GM18520 (cell line): ENCODE results near the gene SLC6A18.

Experiments used
- ATAC-seq: cut with Tn5 transposase; IDR thresholded peaks from one replicate; pipeline ENCODE4 v1.9.1; 2021; ENCODE audit not compliant: unreplicated experiment

Gene SLC6A18

DNA sequence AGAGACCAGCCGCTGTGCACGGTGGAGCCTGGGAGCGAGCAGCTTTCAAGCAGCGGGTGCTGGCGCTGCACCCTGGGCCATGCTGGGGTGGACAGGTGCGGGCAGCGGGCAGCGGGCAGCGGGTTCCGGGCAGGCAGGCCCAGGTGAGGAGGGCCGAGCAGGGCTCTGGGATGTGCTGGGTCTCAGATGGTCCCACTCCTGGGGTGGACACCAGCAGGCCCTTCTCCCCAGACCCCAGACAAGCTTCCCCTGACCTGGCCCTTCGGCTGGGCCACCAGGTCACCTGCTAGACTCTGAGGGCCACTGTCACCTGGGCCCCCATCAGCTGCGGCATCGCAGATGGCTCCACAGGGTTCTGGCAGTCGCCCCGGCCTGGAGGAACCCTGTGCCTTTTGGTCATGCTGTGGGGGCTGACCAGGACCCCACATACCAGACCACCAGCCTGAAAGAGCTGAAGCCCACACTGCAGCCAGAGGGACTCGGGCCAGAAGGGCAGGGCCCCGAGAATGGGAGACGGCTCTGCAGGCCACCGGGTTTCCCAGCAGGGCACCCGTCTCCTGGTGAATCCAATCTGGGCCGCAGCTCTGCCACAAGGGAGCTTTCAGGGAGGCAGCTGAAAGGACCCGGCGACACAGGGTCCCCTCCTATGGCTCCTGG is 21.7 kb upstream of the SLC6A18 start:
- ATAC-seq: no peak

DNA sequence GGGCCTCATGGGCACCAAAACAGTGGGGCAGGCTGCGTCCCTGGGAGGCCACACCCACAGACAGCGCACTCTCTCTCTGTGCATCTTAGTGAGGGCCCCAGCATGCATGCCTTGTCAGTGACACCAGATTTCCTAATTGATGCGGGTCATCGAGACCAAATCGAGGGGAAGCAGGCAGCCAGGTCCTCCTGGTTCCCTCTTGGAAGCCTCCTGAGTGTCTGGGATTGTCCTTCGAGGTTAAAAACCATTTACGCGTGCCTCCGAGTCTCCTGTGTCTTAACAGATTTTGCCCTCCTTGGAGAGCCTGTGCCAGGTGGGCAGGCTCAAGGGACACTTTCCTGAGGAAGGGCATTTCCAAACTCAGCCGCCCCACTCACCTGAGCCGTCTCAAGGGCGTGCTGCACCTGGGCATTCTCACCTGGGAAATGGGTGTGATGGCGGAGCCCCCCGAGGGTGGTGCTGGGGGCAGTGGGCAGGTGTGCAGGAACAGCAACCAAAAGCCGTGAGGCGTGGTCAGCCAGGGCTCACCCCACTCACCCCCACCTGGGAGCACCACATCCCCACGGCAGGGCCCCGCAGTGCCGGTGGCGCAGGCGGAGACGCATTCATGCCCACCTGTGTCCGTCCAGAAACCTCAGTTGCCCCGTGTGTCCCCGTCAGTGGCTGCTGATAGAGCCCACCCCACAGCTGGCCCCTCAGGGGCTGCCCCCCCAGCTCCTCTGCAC is 21.1 kb upstream of the SLC6A18 start:
- ATAC-seq: no peak

DNA sequence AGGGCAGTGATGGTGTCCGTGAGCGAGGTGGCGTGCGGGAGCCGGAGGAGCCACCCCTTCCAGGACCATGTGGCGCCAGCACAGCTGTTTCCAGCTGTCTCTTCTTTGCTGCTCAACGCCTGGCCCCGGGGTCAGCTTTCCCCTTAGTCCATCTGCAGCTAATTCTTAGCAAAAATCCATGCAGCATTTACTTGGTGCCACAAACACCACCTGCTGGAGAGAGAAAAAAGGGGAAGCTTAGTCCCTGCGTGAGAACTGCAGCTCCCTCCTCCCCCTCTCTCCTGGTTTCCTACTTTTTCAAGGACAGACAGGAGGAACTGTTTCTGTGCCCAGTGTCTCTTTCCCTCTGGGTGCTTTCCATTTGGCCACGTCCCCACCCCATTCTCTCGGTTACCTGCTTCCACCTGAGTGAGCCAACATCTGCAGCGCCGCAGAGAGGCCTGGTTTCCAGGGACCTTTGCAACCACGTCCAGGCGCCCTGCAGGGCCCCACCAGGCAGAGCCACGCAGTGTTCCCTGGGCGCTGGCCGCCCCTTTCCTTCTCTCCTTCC is 20.4 kb upstream of the SLC6A18 start:
- ATAC-seq: no peak

DNA sequence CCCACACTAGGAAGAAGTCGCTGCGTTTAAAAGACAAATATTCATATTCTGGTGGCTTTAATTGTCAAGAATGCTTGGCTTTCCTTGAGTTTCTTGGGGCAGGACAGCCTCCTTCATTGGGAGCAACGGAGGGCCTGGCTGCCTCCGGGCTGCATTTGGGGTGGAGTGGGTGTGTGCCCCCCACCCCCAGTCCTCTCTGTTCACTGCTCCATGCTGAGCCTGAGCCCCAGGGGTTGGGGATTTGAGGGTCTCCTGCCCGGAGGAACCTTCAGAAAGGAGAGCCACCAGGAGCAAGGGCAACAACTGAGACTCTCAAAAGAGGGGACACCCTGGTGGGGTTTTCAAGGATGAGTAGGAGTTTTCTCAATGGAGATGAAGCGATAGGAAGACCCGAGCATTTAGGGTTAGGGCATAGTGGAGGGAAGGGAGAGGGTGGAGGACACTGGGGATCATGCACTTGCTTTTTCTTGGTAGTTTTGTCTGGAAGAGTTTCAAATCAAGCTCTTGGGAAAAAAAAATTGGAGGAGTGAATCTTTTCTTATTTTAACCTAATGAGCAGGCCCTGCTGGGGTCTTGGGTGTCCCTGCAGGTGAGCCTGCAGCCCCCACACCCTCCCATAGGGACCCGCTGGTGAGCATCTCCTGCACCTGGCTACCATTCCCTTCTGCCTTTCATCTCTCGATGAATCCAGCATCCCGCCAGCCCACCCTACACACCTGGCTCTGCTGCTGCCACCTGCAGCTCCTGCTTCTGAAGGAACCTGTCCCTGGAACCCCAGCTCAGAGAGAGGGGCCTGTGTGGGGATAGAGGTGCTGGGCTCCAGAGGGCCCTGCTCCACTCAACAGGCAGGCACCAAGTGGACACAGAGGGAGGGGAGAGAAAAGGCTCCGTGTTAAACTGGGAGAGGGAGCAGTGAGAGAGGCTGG is 19.7 kb upstream of the SLC6A18 start:
- no peak for ATAC-seq

DNA sequence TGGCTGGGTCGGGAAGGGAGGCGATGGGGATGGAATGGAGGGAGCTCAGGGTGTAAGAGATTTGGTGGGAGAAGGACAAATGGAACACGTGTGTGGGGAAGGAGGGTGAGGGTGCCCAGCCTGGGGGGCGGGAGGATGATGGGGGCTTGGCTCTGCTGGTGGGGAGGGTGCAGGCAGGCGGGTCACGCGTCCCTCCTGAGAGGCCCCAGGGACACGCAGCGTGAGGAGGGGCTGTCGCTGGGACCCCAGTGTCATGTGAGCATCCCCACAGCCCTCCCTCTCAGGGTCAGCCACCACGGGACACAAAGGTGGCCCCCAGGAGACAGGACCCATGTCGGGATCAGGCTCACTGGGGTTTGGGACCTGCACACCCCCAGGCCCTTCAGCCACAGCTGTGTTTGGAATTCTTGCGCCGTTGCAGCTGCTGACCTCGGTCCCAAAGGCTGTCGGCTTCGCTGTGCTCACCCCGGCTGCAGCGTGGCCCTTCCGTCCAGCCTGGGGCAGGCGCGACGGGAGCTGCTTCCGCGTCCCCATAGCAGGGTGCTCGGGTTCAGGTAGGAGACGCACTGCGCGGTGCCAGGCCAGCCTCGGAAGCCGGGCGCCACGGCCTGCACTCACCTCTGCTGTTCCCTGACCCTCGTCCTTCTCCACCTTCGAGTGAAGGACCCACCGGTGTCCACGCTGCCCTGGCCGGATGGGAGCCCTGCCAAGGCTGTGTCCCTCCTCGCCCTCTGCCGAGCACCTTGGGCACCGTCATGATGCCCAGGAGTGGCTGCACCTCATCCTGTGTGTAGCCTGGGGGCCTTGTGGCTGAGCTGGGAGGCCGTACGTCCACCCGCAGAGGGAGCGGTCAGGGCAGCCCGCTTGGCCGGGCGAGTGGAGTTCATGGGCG is 18.4 kb upstream of the SLC6A18 start:
- no peak for ATAC-seq

DNA sequence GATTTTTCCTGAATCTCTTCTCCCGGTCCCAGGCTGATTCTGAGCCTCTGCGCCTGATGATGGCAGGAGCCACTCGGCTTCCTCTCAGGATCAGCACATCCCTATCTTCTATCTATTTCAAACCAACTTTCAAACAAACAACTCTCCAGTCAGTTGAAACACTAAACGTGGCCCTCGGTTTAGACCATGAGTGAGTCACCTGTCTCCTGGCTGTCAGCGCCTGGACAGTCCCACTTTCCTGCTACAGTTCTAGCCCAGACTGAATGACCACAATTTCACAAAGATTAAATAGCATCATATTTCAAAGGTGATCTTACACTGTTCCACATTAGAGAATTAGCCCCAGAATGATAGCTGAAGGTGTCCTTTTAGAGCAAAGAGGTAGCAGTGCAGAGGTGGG is 17.6 kb upstream of the SLC6A18 start:
- no peak for ATAC-seq

DNA sequence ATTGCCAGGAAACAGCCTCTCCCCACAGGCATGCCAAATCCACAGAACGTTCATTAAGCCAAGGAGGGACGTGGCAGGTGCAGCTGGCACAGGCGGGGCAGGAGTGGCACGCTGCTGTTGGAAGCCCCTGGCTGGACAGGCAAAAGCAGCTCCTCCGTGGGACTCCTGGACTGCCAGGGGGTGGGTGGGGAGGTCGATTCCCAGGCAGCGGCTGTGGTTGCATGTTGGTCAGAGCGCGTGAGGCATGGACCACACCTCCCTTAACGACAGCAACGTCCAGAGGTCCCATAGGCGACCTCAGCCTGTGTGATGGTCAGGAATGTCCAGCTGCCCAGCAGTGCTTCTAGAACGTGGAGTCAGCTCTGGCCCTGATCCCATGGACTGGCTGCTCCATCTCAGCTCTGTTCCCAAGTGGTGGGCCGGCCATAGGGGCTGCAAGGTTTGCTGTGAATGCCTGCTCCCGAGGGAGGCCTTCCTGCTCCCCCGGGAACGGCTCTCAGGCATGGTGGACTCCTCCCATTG is 16.9 kb upstream of the SLC6A18 start:
- ATAC-seq: no peak

DNA sequence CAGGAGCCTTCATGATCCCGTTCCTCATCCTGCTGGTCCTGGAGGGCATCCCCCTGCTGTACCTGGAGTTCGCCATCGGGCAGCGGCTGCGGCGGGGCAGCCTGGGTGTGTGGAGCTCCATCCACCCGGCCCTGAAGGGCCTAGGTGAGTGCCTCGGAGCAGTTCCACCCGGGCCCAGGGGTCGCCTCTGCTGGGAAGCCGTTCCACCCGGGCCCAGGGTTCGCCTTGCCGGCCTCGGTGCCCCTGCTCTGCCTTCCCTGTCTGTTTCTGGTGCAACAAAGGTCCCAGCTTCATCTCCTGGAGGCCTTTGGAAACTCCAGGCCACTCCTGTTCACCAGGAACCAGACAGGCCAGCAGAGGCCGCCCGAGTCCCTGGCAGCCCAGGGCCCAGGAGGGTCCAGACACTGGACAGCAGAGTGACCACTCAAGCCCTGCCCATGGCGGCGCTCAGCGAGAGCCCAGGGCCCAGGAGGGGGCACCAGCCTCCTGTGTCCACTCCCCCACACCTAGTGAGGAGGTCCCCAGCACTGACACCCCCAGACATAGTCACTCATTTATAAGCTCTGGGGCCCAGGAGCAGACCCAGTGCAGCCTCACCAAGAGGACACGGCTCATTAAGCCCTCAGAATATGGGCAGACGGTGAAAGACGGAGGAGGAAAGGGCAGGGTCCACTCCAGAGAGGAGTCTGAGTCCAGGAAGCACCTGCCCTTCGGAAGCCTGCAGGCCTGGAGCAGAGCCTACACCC is 16.3 kb upstream of the SLC6A18 start:
- ATAC-seq: no peak

DNA sequence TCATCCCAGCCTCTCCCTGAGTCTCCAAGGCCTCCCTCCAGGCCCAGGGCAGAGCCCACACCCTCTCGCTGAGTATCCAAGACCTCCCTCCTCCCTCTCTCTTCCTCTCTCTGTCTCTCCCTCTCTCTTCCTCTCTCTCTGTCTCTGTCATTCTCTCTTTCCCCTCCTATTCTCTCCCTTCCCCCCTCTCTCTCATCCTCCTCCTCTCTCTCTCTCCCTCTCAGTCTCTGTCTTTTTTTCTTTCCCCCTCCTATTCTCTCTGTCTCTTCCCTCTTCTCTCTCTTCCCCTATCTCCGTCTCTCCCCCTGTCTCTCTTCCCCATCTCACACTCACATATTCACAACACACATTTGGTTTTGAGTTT is 15.7 kb upstream of the SLC6A18 start:
- ATAC-seq: no peak

DNA sequence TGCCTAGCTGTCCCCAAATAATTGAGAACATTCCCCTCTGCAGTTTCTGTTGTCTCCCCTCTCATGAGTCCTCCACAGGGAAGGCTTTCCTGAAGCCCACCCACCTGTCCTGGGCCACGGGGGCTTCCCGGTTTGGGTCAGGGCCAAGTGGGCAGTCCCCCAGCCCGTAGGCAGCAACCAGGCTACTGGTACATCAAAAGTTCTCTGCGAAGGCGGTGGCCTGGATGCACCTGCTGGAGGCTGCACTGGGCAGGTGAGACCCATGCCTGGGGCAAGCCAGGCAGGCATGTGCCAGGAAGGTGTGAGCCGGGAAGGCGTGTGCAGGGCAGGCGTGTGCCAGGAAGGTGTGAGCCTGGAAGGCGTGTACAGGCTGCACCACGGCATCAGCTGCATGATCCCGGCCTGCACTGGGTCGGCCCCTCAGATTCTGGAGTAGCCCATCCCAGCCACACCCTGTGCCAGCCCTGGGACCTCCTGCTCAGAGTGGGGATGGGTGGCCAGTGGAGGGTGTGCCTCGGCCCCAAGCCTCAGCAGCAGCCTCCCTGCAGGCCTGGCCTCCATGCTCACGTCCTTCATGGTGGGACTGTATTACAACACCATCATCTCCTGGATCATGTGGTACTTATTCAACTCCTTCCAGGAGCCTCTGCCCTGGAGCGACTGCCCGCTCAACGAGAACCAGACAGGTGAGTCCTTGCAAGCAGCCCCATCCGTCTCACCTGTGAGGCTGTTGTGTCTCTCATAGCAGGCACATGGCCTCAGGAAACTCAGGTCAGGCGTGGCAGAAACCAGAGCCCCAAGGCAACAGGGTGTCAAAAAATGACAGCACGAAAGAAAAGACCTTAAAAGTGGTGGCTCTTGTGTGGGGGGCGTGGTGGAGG is 15.0 kb upstream of the SLC6A18 start:
- no peak for ATAC-seq

DNA sequence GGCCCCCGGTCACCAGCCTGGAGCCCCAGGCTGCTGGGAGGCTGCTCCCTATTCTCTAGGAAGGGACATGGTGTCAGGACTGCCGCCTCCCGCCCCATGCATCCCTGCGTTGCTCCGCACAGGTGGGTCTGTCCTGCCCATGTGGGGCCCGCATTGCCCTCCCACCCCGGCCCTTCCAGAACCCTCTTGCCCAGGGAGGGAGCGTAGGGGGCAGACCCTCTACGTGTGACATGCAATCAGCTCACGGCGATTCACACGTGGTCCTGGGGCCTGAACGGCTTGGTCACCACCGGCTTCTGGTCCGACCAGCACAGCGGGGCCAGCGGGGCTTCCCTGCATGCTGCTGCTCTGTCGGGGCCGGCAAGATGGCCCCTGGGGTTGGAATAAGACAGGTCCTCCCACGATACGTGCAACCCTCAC is 14.3 kb upstream of the SLC6A18 start:
- ATAC-seq: no peak

DNA sequence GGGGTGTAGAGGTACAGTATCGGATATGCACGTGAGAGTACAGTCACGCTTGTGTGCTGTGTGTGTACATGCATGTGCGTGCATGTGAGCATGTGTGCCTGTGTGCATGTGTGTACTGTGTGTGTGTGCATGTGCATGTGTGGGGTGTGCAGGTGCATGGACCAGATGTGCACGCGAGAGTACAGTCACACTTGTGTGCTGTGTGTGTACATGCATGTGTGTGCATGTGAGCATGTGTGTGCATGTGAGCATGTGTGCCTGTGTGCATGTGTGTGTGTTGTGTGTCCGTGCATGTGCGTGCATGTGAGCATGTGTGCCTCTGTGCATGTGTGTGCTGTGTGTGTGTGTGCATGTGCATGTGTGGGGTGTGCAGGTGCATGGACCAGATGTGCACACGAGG is 13.5 kb upstream of the SLC6A18 start:
- no peak for ATAC-seq

DNA sequence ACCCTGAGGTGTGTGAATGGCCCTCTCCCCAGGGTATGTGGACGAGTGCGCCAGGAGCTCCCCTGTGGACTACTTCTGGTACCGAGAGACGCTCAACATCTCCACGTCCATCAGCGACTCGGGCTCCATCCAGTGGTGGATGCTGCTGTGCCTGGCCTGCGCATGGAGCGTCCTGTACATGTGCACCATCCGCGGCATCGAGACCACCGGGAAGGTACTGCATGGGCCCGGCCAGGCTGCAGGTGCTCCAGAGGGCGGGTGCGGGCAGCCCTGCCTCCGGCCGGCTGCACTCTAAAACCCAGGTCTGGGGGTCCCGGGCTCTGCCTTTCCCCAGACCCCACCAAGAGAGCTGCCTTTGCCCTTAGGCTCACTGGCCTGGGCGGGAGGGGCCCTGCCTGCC is 12.9 kb upstream of the SLC6A18 start:
- ATAC-seq: no peak

DNA sequence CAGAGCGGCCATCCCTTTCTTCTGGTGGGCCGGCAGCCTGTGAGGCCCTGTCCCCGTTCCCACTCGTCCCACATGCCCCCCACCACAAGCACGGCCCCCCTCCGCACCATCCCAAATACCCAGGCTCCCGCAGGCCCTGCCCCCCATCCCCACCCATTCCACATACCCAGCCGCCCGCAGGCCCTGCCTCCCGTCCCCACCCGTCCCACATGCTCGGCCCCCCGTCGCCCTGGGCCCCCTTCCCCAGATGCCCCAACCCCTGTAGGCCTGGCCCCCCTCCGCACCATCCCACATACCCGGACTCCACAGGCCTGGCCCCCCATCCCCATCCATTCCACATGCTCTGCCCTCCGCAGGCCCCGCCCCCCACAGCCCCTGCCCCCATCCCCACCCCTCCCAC is 12.3 kb upstream of the SLC6A18 start:
- no peak for ATAC-seq

DNA sequence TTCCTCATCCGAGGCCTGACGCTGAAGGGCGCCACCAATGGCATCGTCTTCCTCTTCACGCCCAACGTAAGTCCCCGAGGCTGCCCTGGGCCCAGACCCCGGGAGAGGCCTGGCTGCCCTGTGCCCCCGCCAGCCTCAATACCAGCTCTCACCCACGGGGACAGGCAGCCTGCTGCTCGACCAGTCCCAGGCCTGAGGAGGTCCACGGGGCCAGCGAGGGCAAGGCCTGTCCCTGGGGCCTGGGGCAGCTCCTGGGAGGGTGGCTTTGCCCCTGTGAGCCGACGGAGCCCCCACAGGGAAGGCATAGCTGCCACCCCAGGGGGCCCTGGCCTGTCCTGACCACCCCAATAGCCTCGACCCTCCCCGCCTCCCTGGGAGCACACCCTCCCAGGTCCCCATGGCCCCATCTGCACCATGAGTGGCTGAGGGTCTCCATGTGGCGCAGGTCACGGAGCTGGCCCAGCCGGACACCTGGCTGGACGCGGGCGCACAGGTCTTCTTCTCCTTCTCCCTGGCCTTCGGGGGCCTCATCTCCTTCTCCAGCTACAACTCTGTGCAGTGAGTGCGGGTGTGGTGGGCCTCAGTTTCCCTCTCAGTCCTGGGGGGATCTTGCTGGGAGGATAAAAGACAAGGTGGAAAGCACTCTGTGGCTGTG is 11.5 kb upstream of the SLC6A18 start:
- no peak for ATAC-seq

DNA sequence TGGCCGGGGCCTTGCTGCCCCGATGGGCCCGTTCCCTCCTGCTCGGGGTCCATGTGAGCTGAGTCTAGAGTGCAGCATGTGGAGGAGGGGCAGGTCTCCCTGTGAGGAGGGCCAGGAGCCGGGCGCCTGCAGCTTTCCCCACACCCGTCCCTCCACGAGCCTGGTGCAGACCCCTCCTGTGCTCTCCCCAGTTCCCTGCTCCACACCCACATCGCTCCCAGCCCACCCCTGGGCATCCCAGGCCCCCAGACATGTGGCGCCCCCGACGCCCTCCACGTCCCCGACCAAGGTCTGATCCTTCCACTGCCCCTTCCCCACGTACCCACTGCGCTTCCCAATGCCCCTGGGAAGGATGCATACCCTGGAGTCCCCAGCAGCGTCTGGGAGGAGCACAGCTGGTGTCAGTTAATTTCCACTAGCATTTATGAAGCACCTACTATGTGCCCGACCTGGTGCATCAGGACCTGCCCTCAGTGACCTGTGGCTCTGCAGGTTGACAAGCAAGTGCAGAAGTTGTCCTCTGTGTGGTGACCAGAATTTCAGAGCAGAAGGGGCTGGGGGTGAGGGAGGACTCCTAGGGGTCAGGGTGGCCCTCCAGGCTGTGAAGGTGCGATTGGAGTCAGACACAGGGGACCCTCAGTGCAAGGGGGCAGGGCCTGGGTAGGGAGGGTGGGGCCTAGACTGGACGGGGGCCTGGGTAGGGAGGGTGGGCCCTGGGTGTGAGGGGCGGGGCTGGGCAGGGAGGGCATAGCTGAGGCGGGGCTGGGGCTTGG is 10.8 kb upstream of the SLC6A18 start:
- no peak for ATAC-seq

DNA sequence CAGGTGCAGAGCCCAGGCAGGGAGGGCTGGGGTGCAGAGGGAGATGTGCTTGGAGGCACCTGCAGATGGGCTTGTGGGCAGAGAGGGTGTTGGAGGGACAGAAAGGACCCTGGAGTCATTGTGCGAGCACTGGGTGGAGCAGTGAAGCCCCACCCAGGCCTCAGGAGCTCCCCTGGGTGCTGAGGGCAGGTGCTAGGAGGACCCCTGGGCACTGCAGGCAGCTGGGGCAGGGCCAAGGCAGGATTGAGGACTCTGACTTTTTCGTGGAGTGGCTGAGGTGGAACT is 10.3 kb upstream of the SLC6A18 start:
- no peak for ATAC-seq
